ENCODE results near the gene CASKIN2.

Gene CASKIN2

GRCh38 chr17:75518983-75519537 is 3.7 kb upstream of the CASKIN2 start:
- no peak for DNase-seq (ENCODE audit: low spot score)

- DNase-seq (ENCODE audit: low spot score): no peak
These were observed 2.9 kb upstream of the CASKIN2 start for GRCh38 chr17:75518201-75518600.

GRCh38 chr17:75517297-75517865 is 2.0 kb upstream of the CASKIN2 start:
- no peak for DNase-seq (ENCODE audit: low spot score)

GRCh38 chr17:75516619-75517296 is 1.4 kb upstream of the CASKIN2 start:
- DNase-seq (ENCODE audit: low spot score): no peak

GRCh38 chr17:75516255-75516618 is 900 bp upstream of the CASKIN2 start, which contains the start of gene TSEN54:
TSS of gene TSEN54 (plus strand) at chr17:75516528. CDS start at chr17:75516561, 33 bp downstream.
- peak; percentile 96 for DNase-seq (ENCODE audit: low spot score)

GRCh38 chr17:75514919-75515495 is 330 bp downstream of the CASKIN2 start:
- no peak for DNase-seq (ENCODE audit: low spot score)

- DNase-seq (ENCODE audit: low spot score): no peak
These were observed 928 bp downstream of the CASKIN2 start for GRCh38 chr17:75514299-75514918.

GRCh38 chr17:75513641-75514000 is 1.7 kb downstream of the CASKIN2 start:
- no peak for DNase-seq (ENCODE audit: low spot score)

GRCh38 chr17:75512926-75513640 is 2.3 kb downstream of the CASKIN2 start:
- DNase-seq (ENCODE audit: low spot score): no peak

- DNase-seq (ENCODE audit: low spot score): no peak
These were observed 3.4 kb downstream of the CASKIN2 start for GRCh38 chr17:75511610-75512575.

GRCh38 chr17:75511270-75511609 is 4.1 kb downstream of the CASKIN2 start:
- DNase-seq (ENCODE audit: low spot score): no peak

- DNase-seq (ENCODE audit: low spot score): no peak
These were observed 5.6 kb downstream of the CASKIN2 start for GRCh38 chr17:75509528-75510258.

GRCh38 chr17:75508931-75509361 is 6.4 kb downstream of the CASKIN2 start:
- no peak for DNase-seq (ENCODE audit: low spot score)

- no peak for DNase-seq (ENCODE audit: low spot score)
These were observed 7.3 kb downstream of the CASKIN2 start for GRCh38 chr17:75507733-75508719.

- no peak for DNase-seq (ENCODE audit: low spot score)
These were observed 8.4 kb downstream of the CASKIN2 start for GRCh38 chr17:75506888-75507287.

- DNase-seq (ENCODE audit: low spot score): no peak
These were observed 9.2 kb downstream of the CASKIN2 start for GRCh38 chr17:75506134-75506533.

GRCh38 chr17:75505640-75506039 is 9.7 kb downstream of the CASKIN2 start:
- DNase-seq (ENCODE audit: low spot score): no peak

GRCh38 chr17:75505152-75505409 is 10.3 kb downstream of the CASKIN2 start:
- no peak for DNase-seq (ENCODE audit: low spot score)

- DNase-seq (ENCODE audit: low spot score): no peak
These were observed 10.8 kb downstream of the CASKIN2 start for GRCh38 chr17:75504347-75505151.
